Spinal cord (tissue), 10 donors: ENCODE results near the gene TTC28. TPM values are rescaled to one million over a fixed set of nuclear protein-coding genes. Genes with fewer than 3 reads are reported as not detected.

Source experiments
- DNase-seq, 6 donors: peaks; one replicate each; pipeline versions ENCODE4 v3.0.0 to v3.0.0-alpha.2; 2013 to 2015; ENCODE audit warnings: low spot score in 6 of 6, low read depth in 4 of 6
- H3K27ac ChIP-seq: one replicate; pipeline ENCODE4 v1.5.1; 2013; ENCODE audit warnings: low read depth, low read length, control low read depth
- H3K27me3 ChIP-seq: one replicate; pipeline ENCODE4 v1.6.1; 2013; ENCODE audit warnings: low read length; ENCODE audit not compliant: control insufficient read depth, insufficient read depth
- H3K36me3 ChIP-seq: one replicate; pipeline ENCODE4 v1.6.1; 2013; ENCODE audit warnings: low read length; ENCODE audit not compliant: control insufficient read depth, insufficient read depth
- H3K4me1 ChIP-seq: one replicate; pipeline ENCODE4 v1.6.1; 2013; ENCODE audit warnings: low read length; ENCODE audit not compliant: control insufficient read depth, insufficient read depth
- H3K4me3 ChIP-seq: one replicate; pipeline ENCODE4 v1.5.1; 2013; ENCODE audit warnings: low read depth, low read length, control low read depth
- H3K9me3 ChIP-seq: one replicate; pipeline ENCODE4 v1.6.1; 2013; ENCODE audit warnings: low read length; ENCODE audit not compliant: control insufficient read depth, insufficient read depth
- WGBS: methylation state at CpG from one replicate; pipeline ENCODE4 v1.1.5; 2013; ENCODE audit warnings: missing lambda C conversion rate; ENCODE audit not compliant: insufficient coverage; 5-methylcytosine and 5-hydroxymethylcytosine counted together
- polyA plus RNA-seq, 2 donors: library from polyadenylated mRNA; unstranded; fragments of 120-200 nt; gene quantifications; one replicate each; pipeline ENCODE4 v1.2.1, GENCODE V29; 2013; ENCODE audit not compliant: insufficient read length in 2 of 2
- total RNA-seq, 2 donors: library from RNA; depleted of rRNA in 1 of 2; stranded (reverse); fragments of 120-200 nt in 1 of 2; fragments of >200 nt in 1 of 2; gene quantifications; one replicate each; pipeline versions ENCODE4 v1.2.3 to v1.2.4, GENCODE V29; 2013 to 2014
- donor health status: healthy.

Gene TTC28
- total and polyA plus RNA-seq, 4 donors: 19.4 to 44.0 (median 30.4) TPM

DNA sequence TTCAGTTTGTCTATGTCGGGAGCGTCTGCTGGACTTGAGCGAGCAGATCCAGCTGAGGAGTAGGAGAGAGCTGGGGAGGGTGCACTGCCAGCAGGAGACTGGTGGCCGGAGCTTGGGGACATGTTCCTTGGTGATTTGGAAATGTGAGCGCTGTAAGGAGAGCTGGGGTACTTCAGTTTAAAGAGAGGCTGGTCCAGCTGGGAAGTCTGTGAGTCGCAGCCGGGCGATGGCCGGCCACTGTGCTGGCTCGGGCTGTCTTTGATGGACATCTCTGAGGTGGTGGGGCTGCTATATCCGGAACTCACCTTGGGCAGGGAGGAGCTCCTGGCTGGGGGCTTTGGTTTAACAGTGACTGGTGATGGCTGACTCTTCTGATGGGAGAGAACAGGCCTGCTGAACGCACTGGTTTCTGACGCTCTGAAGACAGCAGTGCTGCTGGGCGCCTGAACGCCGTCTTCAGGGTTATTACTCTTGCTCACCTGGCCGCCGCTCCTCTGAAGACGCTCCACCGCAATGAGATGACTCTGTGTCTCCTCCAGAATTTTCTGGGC, 696.9 kb downstream of the TTC28 start:
- 98% methylated on average over 20 of the region's 20 CpGs for WGBS
- H3K27me3 ChIP-seq: no peaks in the 10 kb centered on the region
- DNase-seq: no peak
- no peaks in the 10 kb centered on the region for H3K9me3 ChIP-seq
- no peaks in the 10 kb centered on the region for H3K4me1 ChIP-seq
- H3K27ac ChIP-seq: no peak overlapping the region
- H3K36me3 ChIP-seq: peaks cover 62% of the 10 kb centered on the region
- no peak overlapping the region for H3K4me3 ChIP-seq

DNA sequence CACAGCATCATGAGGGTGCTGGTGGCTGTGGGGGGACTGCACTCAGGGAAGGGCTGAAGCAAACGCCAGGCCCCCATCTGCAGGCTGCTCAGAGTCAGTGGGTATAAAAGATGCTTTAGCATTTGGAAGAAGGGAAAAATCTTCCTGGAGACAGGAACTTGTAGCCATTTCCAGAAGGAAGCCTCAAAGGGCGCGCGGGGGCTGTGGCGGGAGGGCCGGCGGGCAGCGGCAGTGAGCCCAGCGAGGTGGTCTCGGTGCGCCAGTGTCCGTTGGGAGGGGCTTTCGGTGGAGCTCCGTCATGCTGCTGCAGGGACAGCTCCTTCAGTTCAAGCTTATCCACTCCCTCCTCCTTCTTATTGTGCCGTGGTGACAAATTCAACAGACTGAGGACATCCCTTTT, 697.5 kb downstream of the TTC28 start:
- no peak for DNase-seq
- Histone ChIP-seq H3K4me3 (no peak overlapping the region), H3K27me3 (no peaks in the 10 kb centered on the region), H3K36me3 (peaks cover 58% of the 10 kb centered on the region), H3K9me3 (no peaks in the 10 kb centered on the region), H3K27ac (no peak overlapping the region), H3K4me1 (no peaks in the 10 kb centered on the region)
- WGBS: 97% methylated on average over 15 of the region's 15 CpGs

DNA sequence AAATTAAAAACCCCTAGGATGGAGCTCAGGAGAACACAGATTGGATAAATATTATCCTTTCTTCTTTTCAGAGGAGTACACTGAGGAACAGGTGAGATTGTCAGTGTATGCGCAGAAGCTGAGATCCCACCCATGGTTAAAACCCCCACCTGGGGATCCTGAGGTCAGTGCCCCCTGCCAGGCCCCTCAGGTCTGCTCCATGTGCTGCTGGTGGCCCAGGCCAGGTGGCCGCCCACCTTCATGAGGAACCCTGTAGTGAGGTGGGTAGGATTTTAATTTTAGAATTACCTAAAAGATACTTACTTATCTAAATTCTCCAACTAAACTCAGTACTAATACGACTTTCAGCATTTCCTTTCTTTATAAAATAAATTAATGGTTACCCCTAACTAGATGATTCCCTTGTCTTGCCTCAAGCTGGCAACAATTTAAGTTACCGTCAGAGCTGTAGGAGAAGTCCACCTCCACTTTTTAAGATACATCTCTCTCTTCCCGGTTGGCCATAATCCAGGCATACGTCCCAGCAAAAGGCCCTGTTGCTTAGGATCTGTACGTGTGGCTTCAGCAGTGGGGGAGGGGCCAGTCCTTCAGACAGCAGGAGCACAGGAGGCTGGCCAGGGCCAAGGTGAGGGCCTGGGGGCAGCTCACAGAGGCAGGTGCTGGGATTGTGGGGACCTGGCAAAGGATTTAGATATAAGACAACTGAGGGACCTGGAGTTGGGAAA, 699.1 kb downstream of the TTC28 start:
- H3K36me3 ChIP-seq: peaks cover 54% of the 10 kb centered on the region
- no peak overlapping the region for H3K27ac ChIP-seq
- WGBS: 55% methylated on average over 2 of the region's 7 CpGs

DNA sequence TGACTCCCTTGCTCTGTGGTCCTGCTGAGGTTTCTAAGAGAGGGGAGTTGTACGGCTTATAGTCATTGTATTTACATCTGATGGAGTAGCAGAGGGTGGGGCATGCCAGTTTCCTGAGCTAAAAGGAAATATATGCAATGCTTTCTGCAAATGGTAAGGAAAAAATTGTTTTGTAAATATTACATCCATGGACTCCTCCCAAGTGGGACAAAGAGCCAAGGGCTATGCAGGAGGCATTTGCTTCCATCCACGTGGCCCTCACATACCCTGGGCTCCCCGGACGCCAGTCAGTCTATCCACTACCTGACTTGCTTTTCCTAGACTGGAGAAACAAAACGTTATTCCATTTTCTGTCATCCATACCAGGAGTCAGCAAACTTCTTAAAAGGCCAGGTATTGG, 700.8 kb downstream of the TTC28 start:
- Histone ChIP-seq H3K27ac (no peak overlapping the region), H3K4me1 (no peaks in the 10 kb centered on the region), H3K9me3 (no peaks in the 10 kb centered on the region), H3K4me3 (no peak overlapping the region), H3K27me3 (no peaks in the 10 kb centered on the region), H3K36me3 (peaks cover 37% of the 10 kb centered on the region)
- DNase-seq: no peak
- WGBS: 90% methylated on average over 5 of the region's 5 CpGs

More for the DNA sequence above, 699.1 kb downstream of the TTC28 start:
- no peak overlapping the region for H3K4me3 ChIP-seq
- no peaks in the 10 kb centered on the region for H3K9me3 ChIP-seq
- no peak for DNase-seq
- no peaks in the 10 kb centered on the region for H3K27me3 ChIP-seq
- H3K4me1 ChIP-seq: no peaks in the 10 kb centered on the region

DNA sequence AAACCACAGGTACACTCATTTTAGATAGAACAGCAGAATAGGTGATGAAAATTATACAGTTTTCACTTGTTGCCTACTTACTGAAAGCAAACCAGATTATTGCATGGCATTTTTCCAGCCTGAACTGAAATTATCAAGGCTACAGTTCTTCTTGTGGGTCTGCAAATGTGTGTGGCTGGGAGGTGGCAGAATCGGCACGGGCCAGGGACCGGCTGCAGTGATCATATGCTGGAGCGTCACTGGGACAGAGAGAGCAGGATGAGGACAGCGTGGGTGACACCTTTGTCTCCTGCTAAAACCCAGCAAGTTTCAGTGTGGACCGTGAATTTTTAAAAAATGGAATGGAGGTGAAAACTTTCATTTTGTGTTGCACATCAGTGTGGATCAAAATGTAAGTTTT, 701.3 kb downstream of the TTC28 start:
- DNase-seq: no peak
- WGBS: 92% methylated on average over 6 of the region's 6 CpGs
- no peak overlapping the region for H3K27ac ChIP-seq
- no peaks in the 10 kb centered on the region for H3K9me3 ChIP-seq
- H3K4me3 ChIP-seq: no peak overlapping the region
- peaks cover 32% of the 10 kb centered on the region for H3K36me3 ChIP-seq
- H3K27me3 ChIP-seq: no peaks in the 10 kb centered on the region
- H3K4me1 ChIP-seq: no peaks in the 10 kb centered on the region

DNA sequence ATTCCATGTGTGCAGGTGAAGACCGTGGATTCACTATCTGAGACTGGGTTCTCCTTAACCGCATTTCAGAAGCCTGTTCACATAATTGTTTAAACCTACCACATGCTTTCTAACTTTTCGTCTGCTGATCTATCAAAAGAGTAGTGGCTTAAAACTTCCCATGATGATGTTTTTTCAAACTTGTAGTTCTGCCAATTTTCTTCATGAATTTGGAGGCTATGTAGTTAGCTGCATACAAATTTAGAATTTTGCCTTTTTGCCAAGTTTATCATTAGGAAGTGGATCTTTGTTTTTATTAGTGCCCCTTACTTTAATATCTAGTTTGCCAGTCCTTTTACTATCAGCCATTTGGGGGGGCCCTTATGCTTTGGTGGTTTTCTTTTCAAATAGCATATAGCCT, 703.1 kb downstream of the TTC28 start:
- Histone ChIP-seq H3K36me3 (peaks cover 16% of the 10 kb centered on the region), H3K27ac (no peak overlapping the region), H3K27me3 (no peaks in the 10 kb centered on the region), H3K4me3 (no peak overlapping the region), H3K4me1 (no peaks in the 10 kb centered on the region), H3K9me3 (no peaks in the 10 kb centered on the region)
- WGBS: no CpG with 5 or more reads among the region's 3 CpGs
- no peak for DNase-seq

DNA sequence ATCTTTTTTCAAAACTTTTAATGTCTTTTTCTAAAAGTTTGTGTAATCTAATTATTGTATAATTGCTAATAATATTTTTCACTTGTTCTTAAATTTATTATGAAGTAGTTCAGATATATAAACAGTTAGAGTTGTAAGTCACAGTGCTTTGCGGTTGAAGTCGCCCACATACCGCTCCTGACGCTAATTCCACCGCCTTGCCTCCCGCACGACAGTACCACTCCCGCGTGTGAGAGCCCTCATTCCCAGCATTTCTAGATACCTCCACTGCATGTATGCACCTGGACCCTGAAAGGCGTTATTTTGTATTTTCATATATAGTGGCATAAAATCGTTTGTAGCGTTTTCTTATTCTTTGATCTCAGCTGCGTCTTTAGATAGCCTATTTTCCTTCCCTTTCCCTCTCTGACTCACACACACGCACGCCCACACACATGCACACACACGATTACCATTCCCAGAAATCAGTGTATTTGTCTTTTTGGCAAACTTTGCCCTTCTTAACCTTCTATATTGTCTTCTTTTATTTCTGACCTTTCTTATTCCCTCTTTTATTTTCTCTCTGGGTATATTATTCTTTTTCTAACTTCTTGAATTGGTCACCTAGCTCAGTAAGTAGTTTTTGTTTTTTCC, 704.1 kb downstream of the TTC28 start:
- WGBS: 90% methylated on average over 2 of the region's 16 CpGs
- Histone ChIP-seq H3K27ac (no peak overlapping the region), H3K4me3 (no peak overlapping the region), H3K4me1 (no peaks in the 10 kb centered on the region), H3K27me3 (no peaks in the 10 kb centered on the region), H3K9me3 (peaks cover 6% of the 10 kb centered on the region), H3K36me3 (peaks cover 13% of the 10 kb centered on the region)
- DNase-seq: no peak

DNA sequence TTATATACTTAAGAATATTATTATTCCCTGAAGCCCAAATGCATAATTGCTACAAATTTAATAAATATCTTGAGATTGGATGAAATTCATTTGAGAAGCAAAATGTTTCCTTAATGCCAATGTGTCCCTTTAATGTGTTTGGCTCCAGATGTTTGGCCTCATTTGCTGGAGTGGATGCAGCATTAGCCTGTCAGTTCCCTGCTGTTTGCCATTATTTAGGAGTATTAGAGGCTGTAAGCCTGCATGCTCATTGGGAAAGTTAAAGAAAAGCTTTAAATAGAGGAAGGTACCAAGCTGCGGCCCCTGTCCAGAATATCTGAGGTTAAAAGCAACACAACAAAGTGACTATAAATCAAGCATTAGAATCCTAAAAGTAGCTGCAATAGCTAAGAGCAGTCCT, 705.8 kb downstream of the TTC28 start:
- peaks cover 7% of the 10 kb centered on the region for H3K36me3 ChIP-seq
- DNase-seq: peak in 2 of 6 donors; percentile 20 to 89
- no peaks in the 10 kb centered on the region for H3K27me3 ChIP-seq
- H3K4me1 ChIP-seq: no peaks in the 10 kb centered on the region
- H3K9me3 ChIP-seq: peaks cover 7% of the 10 kb centered on the region
- H3K4me3 ChIP-seq: no peak overlapping the region
- WGBS: 20% methylated on average over 1 of the region's 1 CpG
- no peak overlapping the region for H3K27ac ChIP-seq

DNA sequence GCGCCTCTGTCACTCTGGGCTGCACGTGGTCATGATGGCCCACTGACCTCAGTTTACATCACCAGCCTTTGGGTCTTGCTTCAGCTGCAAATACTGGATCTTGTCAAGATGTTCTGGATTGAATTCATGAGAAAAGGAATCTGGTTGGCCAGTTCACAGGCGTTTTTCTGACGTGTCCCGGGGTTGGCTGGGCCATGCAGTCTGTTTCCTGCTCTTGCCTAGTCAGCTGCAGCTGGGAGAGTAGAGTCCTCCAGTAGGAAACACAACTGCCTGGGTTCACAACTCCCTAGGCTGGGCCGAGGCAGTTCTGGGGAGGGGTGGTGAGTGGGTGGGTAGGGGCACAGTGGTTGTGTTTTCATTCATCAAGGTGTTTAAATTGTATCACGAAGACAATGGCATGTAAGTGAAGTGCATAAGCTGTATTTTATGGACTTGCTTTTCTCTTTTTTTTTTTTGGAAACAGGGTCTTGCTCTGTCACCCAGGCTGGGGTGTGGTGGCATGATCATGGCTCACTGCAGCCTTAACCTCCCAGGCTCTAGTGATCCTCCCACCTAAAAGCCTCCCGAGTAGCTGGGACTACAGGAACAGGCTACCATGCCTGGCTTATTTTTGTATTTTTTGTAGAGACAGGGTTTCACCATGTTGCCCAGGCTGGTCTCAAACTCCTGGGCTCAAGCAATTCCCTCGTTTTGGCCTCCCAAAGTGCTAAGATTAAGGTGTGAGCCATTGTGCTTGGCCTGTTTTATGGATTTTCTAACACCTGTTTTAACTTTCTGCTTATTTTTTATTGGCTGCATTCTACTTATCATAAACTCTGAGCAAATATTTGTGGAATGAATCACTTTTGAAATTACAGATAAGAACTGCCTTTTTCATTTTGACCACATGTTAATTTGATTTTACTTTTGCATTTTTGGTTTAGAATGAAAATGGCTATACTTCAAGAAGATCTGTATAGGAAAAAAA, 706.6 kb downstream of the TTC28 start:
- Histone ChIP-seq H3K27ac (no peak overlapping the region), H3K4me3 (no peak overlapping the region), H3K4me1 (no peaks in the 10 kb centered on the region), H3K36me3 (peaks cover 3% of the 10 kb centered on the region), H3K27me3 (no peaks in the 10 kb centered on the region), H3K9me3 (peaks cover 7% of the 10 kb centered on the region)
- 97% methylated on average over 5 of the region's 9 CpGs for WGBS
- no peak for DNase-seq
